Measurements from ENCODE around the gene IGF2BP3.

The IGF2BP3 gene

GRCh38 chr7:23476286-23477156 is 6.2 kb upstream of the IGF2BP3 start:
- Mint-ChIP-seq H3K4me1 (peaks cover 23% of the 10 kb centered on the region), H3K9me3 (no peaks in the 10 kb centered on the region), H3K27me3 (ENCODE audit: low read depth) (peaks cover 8% of the 10 kb centered on the region), H3K27ac (peak overlapping the region in 2 of 3 experiments; percentile 39 to 48), H3K4me3 (peak overlapping the region; percentile 29 to 48 (median 45)), H3K36me3 (ENCODE audit: low read depth) (peaks cover 3% of the 10 kb centered on the region)
- no peak for TF ChIP-seq CTCF (IDR thresholded peaks at IDR 0.05; ENCODE audit: unreplicated experiment in 3 of 3)

GRCh38 chr7:23475576-23475839 is 5.2 kb upstream of the IGF2BP3 start:
- Mint-ChIP-seq H3K4me1 (peaks cover 25% of the 10 kb centered on the region), H3K27me3 (ENCODE audit: low read depth) (peaks cover 8% of the 10 kb centered on the region), H3K4me3 (peak overlapping the region; percentile 93 to 97 (median 94)), H3K9me3 (no peaks in the 10 kb centered on the region), H3K36me3 (ENCODE audit: low read depth) (no peaks in the 10 kb centered on the region), H3K27ac (peak overlapping the region in 1 of 3 experiments; percentile 99)
- no peak for TF ChIP-seq CTCF (IDR thresholded peaks at IDR 0.05; ENCODE audit: unreplicated experiment in 3 of 3)

GRCh38 chr7:23474829-23475575 is 4.7 kb upstream of the IGF2BP3 start:
- Mint-ChIP-seq H3K36me3 (ENCODE audit: low read depth) (no peaks in the 10 kb centered on the region), H3K4me3 (peak overlapping the region; percentile 93 to 97 (median 94)), H3K27me3 (ENCODE audit: low read depth) (peaks cover 8% of the 10 kb centered on the region), H3K4me1 (peaks cover 25% of the 10 kb centered on the region), H3K9me3 (no peaks in the 10 kb centered on the region), H3K27ac (peak overlapping the region; percentile 89 to 99 (median 95))
- TF ChIP-seq CTCF (IDR thresholded peaks at IDR 0.05; ENCODE audit: unreplicated experiment in 3 of 3): no peak

DNA sequence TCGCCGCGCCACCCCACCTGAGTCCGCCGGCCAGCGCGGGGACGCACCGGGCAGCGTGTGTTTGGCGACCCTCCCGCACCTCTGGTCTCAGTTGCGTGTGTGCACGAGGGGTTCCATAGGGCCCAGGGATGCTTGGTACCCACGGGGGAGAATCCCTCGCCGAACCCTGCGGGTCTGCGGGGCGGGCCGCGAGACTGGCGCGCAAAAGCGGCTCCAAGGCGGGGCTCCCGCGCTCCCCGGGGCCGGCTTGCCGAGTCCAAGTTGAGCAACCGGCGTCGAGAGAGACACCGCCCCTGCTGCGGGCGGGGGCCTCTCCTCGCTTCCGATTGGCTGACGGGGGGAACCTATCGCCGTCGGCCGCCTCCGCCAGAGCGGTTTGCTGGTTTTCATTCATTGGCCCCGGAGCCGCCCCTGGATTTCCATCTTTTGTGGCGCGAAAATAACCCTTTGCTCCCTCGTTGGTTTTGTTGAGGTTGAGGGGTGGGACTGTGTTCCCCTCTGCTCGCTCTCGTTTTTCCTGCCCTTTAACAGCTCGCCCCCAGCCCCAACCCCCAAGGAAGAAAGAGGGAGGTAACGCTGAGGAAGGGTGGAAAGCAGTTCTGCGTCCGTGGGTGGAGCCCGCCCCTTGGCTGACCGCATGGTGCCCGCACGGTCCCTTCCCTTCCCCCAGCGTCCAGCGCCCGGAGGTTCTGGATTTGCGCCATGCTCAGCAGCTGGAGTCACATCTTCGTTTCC is 4.0 kb upstream of the IGF2BP3 start:
- Mint-ChIP-seq H3K27ac (peak overlapping the region; percentile 89 to 99 (median 95)), H3K4me3 (peak overlapping the region; percentile 93 to 97 (median 94)), H3K4me1 (peaks cover 25% of the 10 kb centered on the region), H3K27me3 (ENCODE audit: low read depth) (peaks cover 8% of the 10 kb centered on the region), H3K36me3 (ENCODE audit: low read depth) (no peaks in the 10 kb centered on the region), H3K9me3 (no peaks in the 10 kb centered on the region)
- no peak for TF ChIP-seq CTCF (IDR thresholded peaks at IDR 0.05; ENCODE audit: unreplicated experiment in 3 of 3)

DNA sequence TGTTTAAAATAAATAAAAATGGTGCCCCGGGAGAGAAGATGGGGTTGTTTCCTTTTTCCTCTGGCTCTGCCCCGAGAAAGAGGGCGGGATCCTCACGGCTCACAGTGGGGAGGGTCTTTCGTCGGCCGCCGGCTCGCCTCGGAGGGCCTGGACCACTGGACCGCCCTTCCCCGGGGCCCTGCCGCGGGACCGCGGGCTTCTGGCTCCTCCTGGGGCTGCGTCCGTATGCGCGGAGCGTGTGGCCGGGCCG is 3.5 kb upstream of the IGF2BP3 start:
- Mint-ChIP-seq H3K27me3 (ENCODE audit: low read depth) (peaks cover 8% of the 10 kb centered on the region), H3K27ac (peak overlapping the region; percentile 95 to 99 (median 99)), H3K9me3 (no peaks in the 10 kb centered on the region), H3K36me3 (ENCODE audit: low read depth) (no peaks in the 10 kb centered on the region), H3K4me3 (peak overlapping the region; percentile 93 to 97 (median 94)), H3K4me1 (peaks cover 25% of the 10 kb centered on the region)
- no peak for TF ChIP-seq CTCF (IDR thresholded peaks at IDR 0.05; ENCODE audit: unreplicated experiment in 3 of 3)

Data from nephron (organoid).